GM12878 (cell line): Measurements from ENCODE around the gene PPM1N. TPM values are rescaled to one million over a fixed set of nuclear protein-coding genes. Genes with fewer than 3 reads are reported as not detected.

Source experiments
- ATAC-seq: fragments of 200-7000 bp; cut with Tn5 transposase; 3 replicates; pipeline ENCODE4 v1.9.1; 2020; ENCODE audit warnings: mild to moderate bottlenecking, moderate library complexity
- BruUV-seq: library from RNA; stranded (reverse); fragments of 400-500 nt; replicated peaks from 2 replicates; lab custom pipeline; 2021; lab: Mats Ljungman, UMichigan
- CTCF ChIA-PET: fragments of 300-600 bp; sonication (Branson Sonifier 250); formaldehyde crosslinking; extraction: SDS; loops from one replicate; lab custom pipeline; 2021; ENCODE audit warnings: inconsistent platforms; lab: Yijun Ruan, JAX
- POLR2A ChIA-PET: fragments of 350-600 bp; formaldehyde crosslinking; extraction: SDS; loops from one replicate; lab custom pipeline; 2021; ENCODE audit warnings: inconsistent platforms; lab: Charles Lee
- RAD21 ChIA-PET: fragments of 300-600 bp; sonication (Branson Sonifier 250); formaldehyde crosslinking; loops from one replicate; lab custom pipeline; 2023; ENCODE audit warnings: antibody characterized with exemption; ENCODE audit not compliant: unreplicated experiment; lab: Charles Lee
- SMC1A ChIA-PET: fragments of 300-600 bp; sonication (Branson Sonifier 250); formaldehyde crosslinking; loops from one replicate; lab custom pipeline; 2023; ENCODE audit not compliant: unreplicated experiment, uncharacterized antibody; lab: Charles Lee
- DNase-seq: peaks from one replicate; pipeline ENCODE4 v3.0.0-alpha.2; 2011; ENCODE audit warnings: low read depth, low spot score
- FAIRE-seq: peaks from 3 replicates; lab custom pipeline; 2011; peaks lifted over from hg19 to GRCh38; lab: Jason Lieb, UNC
- H2AFZ ChIP-seq: 2 replicates; pipeline ENCODE4 v1.6.0; 2011; ENCODE audit warnings: low read depth, low read length, control low read depth; ENCODE audit not compliant: control insufficient read depth
- H3K27ac ChIP-seq: 2 replicates; pipeline ENCODE4 v1.5.1; 2011; ENCODE audit warnings: control low read depth; ENCODE audit not compliant: control insufficient read depth, insufficient read depth
- H3K27me3 ChIP-seq, 2 experiments: replicated peaks in 1 of 2; 2 replicates each; pipeline versions ENCODE4 v1.6.0 to v1.6.1; 2011; ENCODE audit warnings: low read length in 1 of 2; ENCODE audit not compliant: control insufficient read depth in 2 of 2, insufficient read depth in 2 of 2
- H3K36me3 ChIP-seq, 2 experiments: 2 replicates each; pipeline ENCODE4 v1.5.1; 2011; ENCODE audit warnings: low read length in 1 of 2; ENCODE audit not compliant: control insufficient read depth in 2 of 2, insufficient read depth in 2 of 2
- H3K4me1 ChIP-seq: 2 replicates; pipeline ENCODE4 v1.6.1; 2011; ENCODE audit warnings: mild to moderate bottlenecking, low read length, moderate library complexity, mixed read lengths; ENCODE audit not compliant: control insufficient read depth, insufficient read depth
- H3K4me2 ChIP-seq: 2 replicates; pipeline ENCODE4 v1.6.0; 2011; ENCODE audit warnings: control low read depth; ENCODE audit not compliant: control insufficient read depth, insufficient read depth
- H3K4me3 ChIP-seq: fragments of 200-600 bp; sonication (generic); 2 replicates; pipeline ENCODE4 v1.5.1; 2016
- H3K79me2 ChIP-seq: 2 replicates; pipeline ENCODE4 v1.6.0; 2011; ENCODE audit warnings: low read length; ENCODE audit not compliant: control insufficient read depth, insufficient read depth
- H3K9ac ChIP-seq: 2 replicates; pipeline ENCODE4 v1.8.0; 2011; ENCODE audit warnings: low read length, control low read depth, mixed read lengths; ENCODE audit not compliant: control insufficient read depth, insufficient read depth
- H3K9me3 ChIP-seq: replicated peaks from 3 replicates; pipeline ENCODE4 v1.5.1; 2011; ENCODE audit warnings: mild to moderate bottlenecking, low read length; ENCODE audit not compliant: control insufficient read depth, insufficient read depth
- H4K20me1 ChIP-seq: 2 replicates; pipeline ENCODE4 v1.6.0; 2011; ENCODE audit not compliant: control insufficient read depth, insufficient read depth
- ATF7 ChIP-seq: fragments of 450-650 bp; IDR thresholded peaks from 2 replicates; pipeline ENCODE4 v1.6.1; 2016; ENCODE audit warnings: low read depth, mild to moderate bottlenecking
- BACH1 ChIP-seq: fragments of 450-650 bp; IDR thresholded peaks from 2 replicates; pipeline ENCODE4 v1.6.1; 2017; ENCODE audit warnings: mild to moderate bottlenecking, borderline replicate concordance
- CEBPB ChIP-seq, 2 experiments: fragments of 150-350 bp in 1 of 2; IDR thresholded peaks; 2 replicates each; pipeline ENCODE4 v1.6.1; 2012 to 2014; ENCODE audit warnings: low read depth in 2 of 2, low read length in 2 of 2, borderline replicate concordance in 1 of 2, inconsistent platforms in 1 of 2
- CREM ChIP-seq: IDR thresholded peaks from 2 replicates; pipeline ENCODE4 v1.6.1; 2014; ENCODE audit warnings: antibody characterized with exemption, low read depth
- FOXM1 ChIP-seq: IDR thresholded peaks from 2 replicates; pipeline ENCODE4 v1.6.1; 2012; ENCODE audit warnings: low read depth, mild to moderate bottlenecking, inconsistent platforms, low read length, moderate library complexity
- GATAD2B ChIP-seq: fragments of 450-650 bp; conservative IDR thresholded peaks from 2 replicates; pipeline ENCODE4 v1.6.1; 2017; ENCODE audit warnings: low read depth, mild to moderate bottlenecking, moderate library complexity
- NFYB ChIP-seq: IDR thresholded peaks from 2 replicates; pipeline ENCODE4 v1.6.1; 2011; ENCODE audit warnings: low read depth, mild to moderate bottlenecking, low read length, improper control_type of control experiment, moderate library complexity; ENCODE audit not compliant: insufficient read depth
- NR2C1 ChIP-seq: fragments of 450-650 bp; IDR thresholded peaks from 2 replicates; pipeline ENCODE4 v1.6.1; 2017; ENCODE audit warnings: antibody characterized with exemption, mild to moderate bottlenecking, moderate library complexity
- NR2F1 ChIP-seq: fragments of 450-650 bp; conservative IDR thresholded peaks from 2 replicates; pipeline ENCODE4 v1.6.1; 2017; ENCODE audit warnings: mild to moderate bottlenecking
- RAD21 ChIP-seq: IDR thresholded peaks from 2 replicates; pipeline ENCODE4 v1.6.1; 2011; ENCODE audit warnings: mild to moderate bottlenecking, low read depth, low read length, moderate library complexity; ENCODE audit not compliant: insufficient read depth
- SMC3 ChIP-seq: IDR thresholded peaks from 2 replicates; pipeline ENCODE4 v1.6.1; 2011; ENCODE audit warnings: low read length, improper control_type of control experiment, borderline replicate concordance
- SUPT20H ChIP-seq: IDR thresholded peaks from 2 replicates; pipeline ENCODE4 v1.6.1; 2011; ENCODE audit warnings: low read depth, mild to moderate bottlenecking, low read length, moderate library complexity, borderline replicate concordance; ENCODE audit not compliant: control insufficient read depth
- USF1 ChIP-seq: IDR thresholded peaks from 2 replicates; pipeline ENCODE4 v1.6.1; 2011; ENCODE audit warnings: borderline replicate concordance, low read depth, mild to moderate bottlenecking, moderate library complexity, mixed read lengths, low read length; ENCODE audit not compliant: insufficient read depth; ENCODE audit errors: extremely low read length
- WGBS: methylation state at CpG from one replicate; pipeline ENCODE4 v1.1.6; 2016; ENCODE audit warnings: low lambda C conversion rate; ENCODE audit not compliant: insufficient replicate concordance, insufficient coverage; ENCODE audit errors: missing lambda C conversion rate; 5-methylcytosine and 5-hydroxymethylcytosine counted together
- in situ Hi-C: fragments of 300-500 bp; cut with MboI; formaldehyde crosslinking; loops from 9 replicates; pipeline ENCODE4 v1.14.3; 2018; ENCODE audit warnings: mixed read lengths
- intact Hi-C: fragments of 100-400 bp; cut with micrococcal nuclease; formaldehyde crosslinking; loops from one replicate; pipeline ENCODE4 v1.14.2; 2022; ENCODE audit not compliant: unreplicated experiment
- polyA plus RNA-seq, 11 experiments: library from polyadenylated mRNA; depleted of rRNA in 4 of 11; unstranded in 6 of 11; stranded (reverse) in 5 of 11; fragments of >200 nt; fragmentation: Nextera tagmentation in 4 of 11; fragmentation: Illumina TruSeq in 1 of 11; extraction: Ambion mirVana in 4 of 11; extraction: Trizol in 1 of 11; gene quantifications; 1 replicate in 1 of 11; 2 replicates in 10 of 11; pipeline versions ENCODE4 v1.2.1 to v1.2.3, GENCODE V29; 2011 to 2016; ENCODE audit warnings: inconsistent platforms in 2 of 11, missing spikeins in 2 of 11, low read depth in 1 of 11
- total RNA-seq, 4 experiments: library from RNA; depleted of rRNA in 3 of 4; stranded (reverse); fragments of >200 nt in 3 of 4; fragmentation: Illumina TruSeq in 1 of 4; extraction: Trizol in 1 of 4; gene quantifications; 2 replicates each; pipeline versions ENCODE4 v1.2.1 to v1.2.3, GENCODE V29; 2013 to 2021
- TF ChIP-seq, protein P1 (sequence below): fragments of 450-650 bp; IDR thresholded peaks from 2 replicates; pipeline ENCODE4 v1.6.1; 2017; ENCODE audit warnings: mild to moderate bottlenecking, moderate library complexity
- TF ChIP-seq, protein P2 (sequence below): IDR thresholded peaks from 2 replicates; pipeline ENCODE4 v1.6.1; 2011; ENCODE audit warnings: low read depth, low read length, improper control_type of control experiment, borderline replicate concordance
- TF ChIP-seq, protein P3 (sequence below), 3 experiments: IDR thresholded peaks in 2 of 3; conservative IDR thresholded peaks in 1 of 3; 2 replicates each; pipeline ENCODE4 v1.5.1; 2011; ENCODE audit warnings: low read depth in 3 of 3, low read length in 3 of 3, mild to moderate bottlenecking in 3 of 3, control low read depth in 2 of 3, moderate library complexity in 2 of 3, inconsistent platforms in 1 of 3, mixed read lengths in 1 of 3; ENCODE audit not compliant: control insufficient read depth in 2 of 3, insufficient read depth in 1 of 3; ENCODE audit errors: extremely low read depth in 1 of 3

The PPM1N gene
- total and polyA plus RNA-seq, 10 of the 15 experiments (the other 5 are each of a cell fraction or from before 2014, with no cell fraction given), result 1.6 to 5.4 (median 3.7) TPM

GRCh38 chr19:45501730-45502014 is 3.4 kb downstream of the PPM1N start:
- Histone ChIP-seq H3K9ac (no peak overlapping the region), H4K20me1 (no peaks in the 10 kb centered on the region), H3K36me3 (no peaks in the 10 kb centered on the region), H3K4me3 (no peak overlapping the region), H3K4me1 (peaks cover 36% of the 10 kb centered on the region), H3K79me2 (peaks cover 4% of the 10 kb centered on the region; the same call in 1 of the 2 replicates), H3K27ac (no peak overlapping the region), H3K27me3 (no peaks in the 10 kb centered on the region), H3K9me3 (no peaks in the 10 kb centered on the region; the same call in 2 of the 3 replicates), H2AFZ (no peak overlapping the region), H3K4me2 (peak overlapping the region; percentile 35; the same call in 1 of the 2 replicates)
- WGBS, result 72% methylated on average over 2 of the region's 2 CpGs
- FAIRE-seq, result no peak
- ChIA-PET RAD21 (interaction anchor here (0.8 kb wide), 1 partner anchor 8 kb away, joined by 3 read pairs; no protein-coding TSS in a partner anchor), SMC1A (interaction anchor here (1.1 kb wide), 1 partner anchor 23 kb away, joined by 4 read pairs; no protein-coding TSS in a partner anchor), CTCF (interaction anchor here (1.1 kb wide), 1 partner anchor 16 kb away, joined by 6 read pairs; no protein-coding TSS in a partner anchor), POLR2A (interaction anchor here (0.5 to 1.6 kb wide), 2 partner anchors 11 to 16 kb away, joined by 3 read pairs; no protein-coding TSS in a partner anchor)
- DNase-seq, result no peak
- no TSS peak for BruUV-seq
- in situ Hi-C loops (no loop called here), intact Hi-C loops (no loop called here)
- ATAC-seq, result no peak
- TF ChIP-seq RAD21 (no peak), SUPT20H (no peak), FOXM1 (no peak), BACH1 (no peak), USF1 (peak; percentile 80), CEBPB (IDR thresholded peaks at IDR 0.05; ENCODE audit: borderline replicate concordance in 1 of 2, low read depth in 2 of 2, low read length in 2 of 2) (no peak), NR2C1 (no peak), CREM (no peak), NFYB (peak; percentile 73), GATAD2B (no peak), NR2F1 (no peak), ATF7 (0 out of 2 replicates have a peak, but pooled peaks have one; percentile 2), SMC3 (no peak)
- TF ChIP-seq, protein P1, sequence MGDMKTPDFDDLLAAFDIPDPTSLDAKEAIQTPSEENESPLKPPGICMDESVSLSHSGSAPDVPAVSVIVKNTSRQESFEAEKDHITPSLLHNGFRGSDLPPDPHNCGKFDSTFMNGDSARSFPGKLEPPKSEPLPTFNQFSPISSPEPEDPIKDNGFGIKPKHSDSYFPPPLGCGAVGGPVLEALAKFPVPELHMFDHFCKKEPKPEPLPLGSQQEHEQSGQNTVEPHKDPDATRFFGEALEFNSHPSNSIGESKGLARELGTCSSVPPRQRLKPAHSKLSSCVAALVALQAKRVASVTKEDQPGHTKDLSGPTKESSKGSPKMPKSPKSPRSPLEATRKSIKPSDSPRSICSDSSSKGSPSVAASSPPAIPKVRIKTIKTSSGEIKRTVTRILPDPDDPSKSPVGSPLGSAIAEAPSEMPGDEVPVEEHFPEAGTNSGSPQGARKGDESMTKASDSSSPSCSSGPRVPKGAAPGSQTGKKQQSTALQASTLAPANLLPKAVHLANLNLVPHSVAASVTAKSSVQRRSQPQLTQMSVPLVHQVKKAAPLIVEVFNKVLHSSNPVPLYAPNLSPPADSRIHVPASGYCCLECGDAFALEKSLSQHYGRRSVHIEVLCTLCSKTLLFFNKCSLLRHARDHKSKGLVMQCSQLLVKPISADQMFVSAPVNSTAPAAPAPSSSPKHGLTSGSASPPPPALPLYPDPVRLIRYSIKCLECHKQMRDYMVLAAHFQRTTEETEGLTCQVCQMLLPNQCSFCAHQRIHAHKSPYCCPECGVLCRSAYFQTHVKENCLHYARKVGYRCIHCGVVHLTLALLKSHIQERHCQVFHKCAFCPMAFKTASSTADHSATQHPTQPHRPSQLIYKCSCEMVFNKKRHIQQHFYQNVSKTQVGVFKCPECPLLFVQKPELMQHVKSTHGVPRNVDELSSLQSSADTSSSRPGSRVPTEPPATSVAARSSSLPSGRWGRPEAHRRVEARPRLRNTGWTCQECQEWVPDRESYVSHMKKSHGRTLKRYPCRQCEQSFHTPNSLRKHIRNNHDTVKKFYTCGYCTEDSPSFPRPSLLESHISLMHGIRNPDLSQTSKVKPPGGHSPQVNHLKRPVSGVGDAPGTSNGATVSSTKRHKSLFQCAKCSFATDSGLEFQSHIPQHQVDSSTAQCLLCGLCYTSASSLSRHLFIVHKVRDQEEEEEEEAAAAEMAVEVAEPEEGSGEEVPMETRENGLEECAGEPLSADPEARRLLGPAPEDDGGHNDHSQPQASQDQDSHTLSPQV, result no peak
- TF ChIP-seq, protein P2, sequence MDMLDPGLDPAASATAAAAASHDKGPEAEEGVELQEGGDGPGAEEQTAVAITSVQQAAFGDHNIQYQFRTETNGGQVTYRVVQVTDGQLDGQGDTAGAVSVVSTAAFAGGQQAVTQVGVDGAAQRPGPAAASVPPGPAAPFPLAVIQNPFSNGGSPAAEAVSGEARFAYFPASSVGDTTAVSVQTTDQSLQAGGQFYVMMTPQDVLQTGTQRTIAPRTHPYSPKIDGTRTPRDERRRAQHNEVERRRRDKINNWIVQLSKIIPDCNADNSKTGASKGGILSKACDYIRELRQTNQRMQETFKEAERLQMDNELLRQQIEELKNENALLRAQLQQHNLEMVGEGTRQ, result peak; percentile 12; the same call in 1 of the 2 replicates
- TF ChIP-seq, protein P3, sequence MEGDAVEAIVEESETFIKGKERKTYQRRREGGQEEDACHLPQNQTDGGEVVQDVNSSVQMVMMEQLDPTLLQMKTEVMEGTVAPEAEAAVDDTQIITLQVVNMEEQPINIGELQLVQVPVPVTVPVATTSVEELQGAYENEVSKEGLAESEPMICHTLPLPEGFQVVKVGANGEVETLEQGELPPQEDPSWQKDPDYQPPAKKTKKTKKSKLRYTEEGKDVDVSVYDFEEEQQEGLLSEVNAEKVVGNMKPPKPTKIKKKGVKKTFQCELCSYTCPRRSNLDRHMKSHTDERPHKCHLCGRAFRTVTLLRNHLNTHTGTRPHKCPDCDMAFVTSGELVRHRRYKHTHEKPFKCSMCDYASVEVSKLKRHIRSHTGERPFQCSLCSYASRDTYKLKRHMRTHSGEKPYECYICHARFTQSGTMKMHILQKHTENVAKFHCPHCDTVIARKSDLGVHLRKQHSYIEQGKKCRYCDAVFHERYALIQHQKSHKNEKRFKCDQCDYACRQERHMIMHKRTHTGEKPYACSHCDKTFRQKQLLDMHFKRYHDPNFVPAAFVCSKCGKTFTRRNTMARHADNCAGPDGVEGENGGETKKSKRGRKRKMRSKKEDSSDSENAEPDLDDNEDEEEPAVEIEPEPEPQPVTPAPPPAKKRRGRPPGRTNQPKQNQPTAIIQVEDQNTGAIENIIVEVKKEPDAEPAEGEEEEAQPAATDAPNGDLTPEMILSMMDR (IDR thresholded peaks at IDR 0.05 in 2 of 3, conservative IDR thresholded peaks at IDR 0.05 in 1 of 3; ENCODE audit: control insufficient read depth in 2 of 3, extremely low read depth in 1 of 3, insufficient read depth in 1 of 3, low read depth in 3 of 3, low read length in 3 of 3), result no peak
